ENCODE data around the gene UBXN10. TPM values are rescaled to one million over a fixed set of nuclear protein-coding genes. Genes with fewer than 3 reads are reported as not detected.
A peak's percentile ranks its signal among the peaks of the same experiment; 100 is the strongest.

The UBXN10 gene
- total and polyA plus RNA-seq, 8 donors = 1.8 to 6.4 (median 4.6) TPM

DNA sequence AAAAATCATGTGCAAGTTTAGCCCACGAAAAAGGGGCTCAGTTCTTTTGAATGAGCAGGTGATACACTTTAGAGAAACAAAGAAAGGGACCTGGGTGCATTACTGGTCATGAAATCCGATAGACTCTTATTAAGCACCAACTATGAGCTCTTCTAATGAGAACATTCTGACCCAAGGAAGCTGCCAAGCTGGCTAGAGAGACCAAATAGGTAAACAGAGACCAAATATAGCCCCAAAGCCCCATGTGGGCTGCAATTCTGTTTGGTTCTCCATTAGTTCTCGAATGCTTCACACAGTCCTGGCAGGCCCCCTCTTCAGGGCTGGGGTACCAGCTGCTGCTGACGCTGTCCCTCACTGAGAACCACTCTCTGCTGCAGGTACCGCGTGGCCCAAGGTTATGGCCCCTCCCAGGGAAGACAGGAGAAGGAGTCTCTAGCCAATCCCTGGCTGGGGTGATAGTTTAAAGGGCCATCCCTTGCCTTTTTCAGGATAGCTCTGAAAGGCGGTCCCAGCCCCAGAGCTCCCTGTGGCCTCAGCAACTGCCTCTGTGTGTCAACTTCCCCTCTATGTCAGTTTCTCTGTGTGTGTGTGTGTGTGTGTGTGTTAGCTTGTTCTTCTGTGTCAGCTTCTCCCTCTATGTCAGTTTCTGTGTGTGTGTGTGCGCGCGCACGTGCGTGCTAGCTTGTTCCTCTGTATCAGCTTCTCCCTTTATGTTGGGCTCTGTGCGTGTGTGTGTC is 7.1 kb upstream of the UBXN10 start:
- H3K27me3 ChIP-seq = no peaks in the 10 kb centered on the region

DNA sequence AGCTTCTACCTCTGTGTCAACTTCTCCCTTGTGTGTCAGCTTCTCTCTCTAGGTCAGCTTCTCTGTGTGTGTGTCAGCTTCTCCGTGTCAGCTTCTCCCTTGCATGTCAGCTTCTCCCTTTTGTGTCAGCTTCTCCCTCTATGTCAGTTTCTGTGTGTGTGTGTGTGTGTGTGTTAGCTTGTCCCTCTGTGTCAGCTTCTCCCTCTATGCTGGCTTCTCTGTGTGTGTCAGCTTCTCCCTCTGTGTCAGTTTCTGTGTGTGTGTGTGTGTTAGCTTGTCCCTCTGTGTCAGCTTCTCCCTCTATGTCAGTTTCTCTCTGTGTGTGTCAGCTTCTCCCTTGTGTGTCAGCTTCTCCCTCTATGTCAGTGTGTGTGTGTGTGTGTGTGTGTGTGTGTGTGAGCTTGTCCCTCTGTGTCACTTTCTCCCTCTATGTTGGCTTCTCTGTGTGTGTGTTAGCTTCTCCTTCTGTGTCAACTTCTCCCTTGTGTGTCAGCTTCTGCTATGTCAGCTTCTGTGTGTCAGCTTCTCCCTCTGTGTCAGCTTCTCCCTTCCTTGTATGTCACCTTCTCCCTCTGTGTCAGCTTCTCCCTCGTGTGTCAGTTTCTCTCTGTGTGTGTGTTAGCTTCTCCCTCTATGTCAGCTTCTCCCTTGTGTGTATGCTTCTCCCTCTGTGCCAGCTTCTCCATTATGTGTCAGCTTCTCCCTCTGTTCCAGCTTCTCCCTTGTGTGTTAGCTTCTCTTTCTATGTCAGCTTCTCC is 6.3 kb upstream of the UBXN10 start:
- peaks cover 0 to 3% of the 10 kb centered on the region in 2 donors for H3K9me3 ChIP-seq
- no peaks in the 10 kb centered on the region for H3K4me1 ChIP-seq
- TF ChIP-seq CTCF (IDR thresholded peaks at IDR 0.05) = no peak
- intact Hi-C loops (cut with DNase I) = no loop called here
- H3K27ac ChIP-seq = no peak overlapping the region
- no peaks in the 10 kb centered on the region for H3K36me3 ChIP-seq
- H3K4me3 ChIP-seq = no peak overlapping the region
- no peaks in the 10 kb centered on the region for H3K27me3 ChIP-seq
- DNase-seq = no peak
- no peak for ATAC-seq

More for the DNA sequence above, 7.1 kb upstream of the UBXN10 start:
- no peaks in the 10 kb centered on the region for H3K4me1 ChIP-seq
- no peak for DNase-seq
- no peak overlapping the region for H3K27ac ChIP-seq
- TF ChIP-seq CTCF (IDR thresholded peaks at IDR 0.05) = no peak
- peak; percentile 15 for ATAC-seq
- intact Hi-C loops (cut with DNase I) = no loop called here
- no peaks in the 10 kb centered on the region for H3K36me3 ChIP-seq
- peaks cover 0 to 3% of the 10 kb centered on the region in 2 donors for H3K9me3 ChIP-seq
- H3K4me3 ChIP-seq = no peak overlapping the region

DNA sequence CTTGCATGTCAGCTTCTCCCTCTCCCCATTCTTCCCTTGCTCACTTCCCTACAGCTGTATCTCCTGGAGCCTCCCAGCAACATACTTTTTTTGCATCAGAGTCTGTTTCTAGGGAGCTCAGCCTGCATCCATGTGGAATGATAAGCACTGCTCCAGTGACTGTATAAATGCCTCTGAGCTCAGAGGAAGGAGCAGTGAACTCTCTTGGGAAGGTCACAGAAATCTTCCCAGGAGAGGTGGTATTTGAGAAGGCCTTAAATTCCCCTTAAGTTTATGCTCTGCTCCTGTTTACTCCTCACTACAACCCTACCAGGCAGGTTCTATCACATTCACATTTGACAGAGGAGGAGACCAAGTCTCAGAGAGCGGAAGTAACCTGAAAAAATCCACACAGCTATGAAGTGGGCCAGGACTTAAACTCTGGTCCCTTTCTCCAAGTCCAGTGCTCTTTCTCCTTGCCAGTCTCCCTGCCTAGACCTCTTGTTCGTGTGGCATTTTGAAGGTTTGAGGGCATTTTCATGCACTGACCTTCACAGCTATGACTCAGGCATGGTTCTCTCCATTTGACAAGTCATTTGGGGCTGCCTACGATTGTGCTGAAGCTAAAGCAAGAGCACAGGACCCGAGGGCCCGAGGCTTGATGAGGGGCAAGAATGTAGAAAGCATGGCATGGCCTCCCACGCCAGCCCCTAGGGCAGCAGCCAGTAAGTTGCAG is 5.6 kb upstream of the UBXN10 start:
- Histone ChIP-seq H3K4me1 (peaks cover 0 to 7% of the 10 kb centered on the region in 2 donors), H3K27ac (no peak overlapping the region), H3K27me3 (peaks cover 0 to 7% of the 10 kb centered on the region in 2 donors), H3K9me3 (peaks cover 0 to 3% of the 10 kb centered on the region in 2 donors), H3K36me3 (no peaks in the 10 kb centered on the region), H3K4me3 (no peak overlapping the region)
- intact Hi-C loops (cut with DNase I) = no loop called here
- ATAC-seq = no peak
- TF ChIP-seq CTCF (IDR thresholded peaks at IDR 0.05) = no peak
- DNase-seq = no peak

- intact Hi-C loops (cut with DNase I) = no loop called here
- Histone ChIP-seq H3K27ac (no peak overlapping the region), H3K9me3 (peaks cover 0 to 3% of the 10 kb centered on the region in 2 donors), H3K4me3 (no peak overlapping the region), H3K36me3 (no peaks in the 10 kb centered on the region), H3K27me3 (peaks cover 0 to 13% of the 10 kb centered on the region in 2 donors), H3K4me1 (peaks cover 0 to 12% of the 10 kb centered on the region in 2 donors)
- TF ChIP-seq CTCF (IDR thresholded peaks at IDR 0.05) = no peak
- DNase-seq (no peak), ATAC-seq (no peak)
Observed at GRCh38 chr1:20180844-20181207, 5.1 kb upstream of the UBXN10 start.

DNA sequence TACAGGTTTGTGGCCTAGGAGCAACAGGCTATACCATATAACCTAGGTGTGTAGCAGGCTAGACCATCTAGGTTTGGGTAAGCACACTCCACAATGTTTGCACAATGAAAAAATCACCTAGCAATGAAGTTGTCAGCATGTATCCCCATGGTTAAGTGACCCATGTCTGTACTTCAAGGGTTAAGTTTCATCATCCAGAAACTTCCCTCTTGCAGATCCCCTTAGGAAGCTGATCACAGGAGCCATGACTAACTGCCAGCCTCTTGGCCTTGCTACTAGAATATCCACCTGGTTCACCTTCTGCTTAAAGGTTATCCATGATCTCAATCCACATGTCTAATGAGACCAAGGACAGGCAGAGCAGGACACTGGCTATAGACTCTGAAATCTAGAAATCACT is 3.5 kb upstream of the UBXN10 start:
- Histone ChIP-seq H3K4me1 (peaks cover 8 to 28% of the 10 kb centered on the region in 2 donors), H3K4me3 (no peak overlapping the region), H3K27me3 (peaks cover 0 to 28% of the 10 kb centered on the region in 2 donors), H3K27ac (no peak overlapping the region), H3K36me3 (no peaks in the 10 kb centered on the region), H3K9me3 (peaks cover 0 to 3% of the 10 kb centered on the region in 2 donors)
- DNase-seq = no peak
- no peak for ATAC-seq
- no peak for TF ChIP-seq CTCF (IDR thresholded peaks at IDR 0.05)
- intact Hi-C loops (cut with DNase I) = no loop called here
